ENCODE measurements around the gene CEP70. TPM values are rescaled to one million over a fixed set of nuclear protein-coding genes. Genes with fewer than 3 reads are reported as not detected.

CEP70 gene
- polyA plus RNA-seq, 3 donors = 0.11 TPM; not detected in 2

GRCh38 chr3:138513090-138513843 is 80.8 kb downstream of the CEP70 start:
- Histone ChIP-seq H3K79me2 (ENCODE audit: insufficient read depth, low read length) (no peaks in the 10 kb centered on the region), H3K36me3 (replicated peaks in 1 of 2; ENCODE audit: control insufficient read depth in 1 of 2, insufficient read depth in 2 of 2, low read length in 2 of 2) (no peaks in the 10 kb centered on the region), H4K20me1 (ENCODE audit: insufficient read depth, low read length) (no peaks in the 10 kb centered on the region), H3K4me3 (replicated peaks in 1 of 3; ENCODE audit: low read depth in 2 of 3, low read length in 3 of 3) (no peak overlapping the region), H2AFZ (ENCODE audit: insufficient read depth, low read depth, low read length, poor library complexity, severe bottlenecking) (no peak overlapping the region), H3K27me3 (ENCODE audit: control insufficient read depth in 2 of 2, insufficient read depth in 2 of 2, low read length in 2 of 2) (no peaks in the 10 kb centered on the region), H3K4me1 (ENCODE audit: control insufficient read depth in 1 of 2, insufficient read depth in 2 of 2, low read length in 2 of 2) (no peaks in the 10 kb centered on the region), H3K4me2 (replicated peaks; ENCODE audit: extremely low read depth, low read length, poor library complexity, severe bottlenecking) (no peak overlapping the region), H3K9me3 (replicated peaks in 1 of 2; ENCODE audit: control insufficient read depth in 1 of 2, insufficient read depth in 1 of 2, low read length in 2 of 2) (peaks cover 0 to 9% of the 10 kb centered on the region in 2 donors), H3K27ac (ENCODE audit: low read depth in 1 of 2, low read length in 2 of 2) (no peak overlapping the region), H3K9ac (ENCODE audit: insufficient read depth, low read length, poor library complexity, severe bottlenecking) (no peak overlapping the region)
- Mint-ChIP-seq H3K9me3 (peaks cover 7 to 10% (median 8%) of the 10 kb centered on the region in 7 donors), H3K4me1 (peaks cover 3% of the 10 kb centered on the region), H3K36me3 (peaks cover 7% of the 10 kb centered on the region in 2 donors), H3K27ac (no peak overlapping the region), H3K4me3 (no peak overlapping the region), H3K27me3 (ENCODE audit: low read depth in 3 of 3) (no peaks in the 10 kb centered on the region)
- no peak for DNase-seq
- TF ChIP-seq CTCF (IDR thresholded peaks at IDR 0.05) = no peak
- intact Hi-C loops (cut with micrococcal nuclease) = no loop called here
- WGBS (ENCODE audit: insufficient coverage) = 64% methylated on average over 2 of the region's 2 CpGs

GRCh38 chr3:138511945-138512344 is 82.1 kb downstream of the CEP70 start:
- no peak overlapping the region for H3K4me2 ChIP-seq (replicated peaks; ENCODE audit: extremely low read depth, low read length, poor library complexity, severe bottlenecking)
- no peak for DNase-seq
- H3K27ac ChIP-seq (ENCODE audit: low read depth in 1 of 2, low read length in 2 of 2) = no peak overlapping the region
- Mint-ChIP-seq H3K27ac (peak overlapping the region in 1 of 7 donors; percentile 10), H3K9me3 (no peaks in the 10 kb centered on the region), H3K36me3 (peaks cover 0 to 4% of the 10 kb centered on the region in 2 donors), H3K4me3 (no peak overlapping the region), H3K4me1 (peaks cover 3% of the 10 kb centered on the region), H3K27me3 (ENCODE audit: low read depth in 3 of 3) (no peaks in the 10 kb centered on the region)
- no peak for TF ChIP-seq CTCF (IDR thresholded peaks at IDR 0.05)
- no peaks in the 10 kb centered on the region for H3K79me2 ChIP-seq (ENCODE audit: insufficient read depth, low read length)
- H3K9ac ChIP-seq (ENCODE audit: insufficient read depth, low read length, poor library complexity, severe bottlenecking) = no peak overlapping the region
- H3K9me3 ChIP-seq (replicated peaks in 1 of 2; ENCODE audit: control insufficient read depth in 1 of 2, insufficient read depth in 1 of 2, low read length in 2 of 2) = no peaks in the 10 kb centered on the region
- H3K4me1 ChIP-seq (ENCODE audit: control insufficient read depth in 1 of 2, insufficient read depth in 2 of 2, low read length in 2 of 2) = no peaks in the 10 kb centered on the region
- H2AFZ ChIP-seq (ENCODE audit: insufficient read depth, low read depth, low read length, poor library complexity, severe bottlenecking) = no peak overlapping the region
- H3K4me3 ChIP-seq (replicated peaks in 1 of 3; ENCODE audit: low read depth in 2 of 3, low read length in 3 of 3) = no peak overlapping the region
- H3K27me3 ChIP-seq (ENCODE audit: control insufficient read depth in 2 of 2, insufficient read depth in 2 of 2, low read length in 2 of 2) = no peaks in the 10 kb centered on the region
- intact Hi-C loops (cut with micrococcal nuclease) = no loop called here
- no peaks in the 10 kb centered on the region for H3K36me3 ChIP-seq (replicated peaks in 1 of 2; ENCODE audit: control insufficient read depth in 1 of 2, insufficient read depth in 2 of 2, low read length in 2 of 2)
- no peaks in the 10 kb centered on the region for H4K20me1 ChIP-seq (ENCODE audit: insufficient read depth, low read length)
